Liver (tissue), 9 donors: ENCODE measurements around the gene SATB2. TPM values are rescaled to one million over a fixed set of nuclear protein-coding genes. Genes with fewer than 3 reads are reported as not detected.

Source experiments
- DNase-seq: peaks from one replicate; pipeline ENCODE4 v3.0.0-alpha.2; 2017; ENCODE audit warnings: low spot score
- H3K27ac ChIP-seq, 2 donors: one replicate each; pipeline ENCODE4 v1.7.0; 2013; ENCODE audit warnings: inconsistent platforms in 2 of 2, low read length in 2 of 2, control low read depth in 1 of 2, low read depth in 1 of 2, mild to moderate bottlenecking in 1 of 2
- H3K27me3 ChIP-seq, 4 donors: one replicate each; pipeline versions ENCODE4 v1.6.1 to v1.7.0; 2013; ENCODE audit warnings: low read length in 3 of 4, inconsistent platforms in 1 of 4, mild to moderate bottlenecking in 1 of 4, moderate library complexity in 1 of 4; ENCODE audit not compliant: control insufficient read depth in 4 of 4, insufficient read depth in 4 of 4
- H3K36me3 ChIP-seq, 4 donors: one replicate each; pipeline versions ENCODE4 v1.6.1 to v1.7.0; 2013; ENCODE audit warnings: low read length in 3 of 4, mild to moderate bottlenecking in 3 of 4, low read depth in 1 of 4, moderate library complexity in 1 of 4; ENCODE audit not compliant: control insufficient read depth in 4 of 4, insufficient read depth in 3 of 4
- H3K4me1 ChIP-seq, 4 donors: one replicate each; pipeline versions ENCODE4 v1.6.1 to v1.7.0; 2013; ENCODE audit warnings: low read length in 3 of 4, mild to moderate bottlenecking in 3 of 4, moderate library complexity in 1 of 4; ENCODE audit not compliant: control insufficient read depth in 4 of 4, insufficient read depth in 4 of 4
- H3K4me3 ChIP-seq, 3 donors: one replicate each; pipeline versions ENCODE4 v1.6.1 to v1.7.0; 2013; ENCODE audit warnings: low read length in 3 of 3, control low read depth in 1 of 3, low read depth in 1 of 3, mild to moderate bottlenecking in 1 of 3
- H3K9ac ChIP-seq, 2 donors: one replicate each; pipeline ENCODE4 v1.7.0; 2013; ENCODE audit warnings: low read length in 2 of 2, mild to moderate bottlenecking in 2 of 2, moderate library complexity in 2 of 2, control low read depth in 1 of 2, low read depth in 1 of 2
- H3K9me3 ChIP-seq, 4 donors: one replicate each; pipeline versions ENCODE4 v1.6.1 to v1.7.0; 2013; ENCODE audit warnings: low read length in 3 of 4; ENCODE audit not compliant: control insufficient read depth in 4 of 4
- ATF3 ChIP-seq: IDR thresholded peaks from 2 replicates; pipeline ENCODE4 v1.6.1; 2016; ENCODE audit warnings: antibody characterized with exemption
- EGR1 ChIP-seq, 2 donors: IDR thresholded peaks; 2 replicates each; pipeline ENCODE4 v1.6.1; 2016 to 2018; ENCODE audit warnings: antibody characterized with exemption in 2 of 2, low read depth in 2 of 2
- FOXA1 ChIP-seq: IDR thresholded peaks from 2 replicates; pipeline ENCODE4 v1.6.1; 2016; ENCODE audit warnings: antibody characterized with exemption
- FOXA2 ChIP-seq: IDR thresholded peaks from 2 replicates; pipeline ENCODE4 v1.6.1; 2016; ENCODE audit warnings: antibody characterized with exemption
- GABPA ChIP-seq, 2 donors: IDR thresholded peaks in 1 of 2; conservative IDR thresholded peaks in 1 of 2; 2 replicates each; pipeline ENCODE4 v1.6.1; 2016; ENCODE audit warnings: antibody characterized with exemption in 2 of 2, mild to moderate bottlenecking in 1 of 2, moderate library complexity in 1 of 2
- HNF4G ChIP-seq: IDR thresholded peaks from 2 replicates; pipeline ENCODE4 v1.6.1; 2016; ENCODE audit warnings: antibody characterized with exemption
- JUND ChIP-seq, 2 donors: IDR thresholded peaks; 2 replicates each; pipeline ENCODE4 v1.6.1; 2016; ENCODE audit warnings: antibody characterized with exemption in 2 of 2
- MAX ChIP-seq: IDR thresholded peaks from 2 replicates; pipeline ENCODE4 v1.6.1; 2016; ENCODE audit warnings: antibody characterized with exemption
- NR2F2 ChIP-seq: IDR thresholded peaks from 2 replicates; pipeline ENCODE4 v1.6.1; 2016; ENCODE audit warnings: antibody characterized with exemption
- RAD21 ChIP-seq, 2 donors: IDR thresholded peaks; 2 replicates each; pipeline ENCODE4 v1.6.1; 2016; ENCODE audit warnings: antibody characterized with exemption in 2 of 2, mild to moderate bottlenecking in 2 of 2
- REST ChIP-seq: IDR thresholded peaks from 2 replicates; pipeline ENCODE4 v1.6.1; 2016; ENCODE audit warnings: antibody characterized with exemption, mild to moderate bottlenecking
- RXRA ChIP-seq, 2 donors: IDR thresholded peaks; 2 replicates each; pipeline ENCODE4 v1.6.1; 2017 to 2018; ENCODE audit warnings: antibody characterized with exemption in 2 of 2, mild to moderate bottlenecking in 1 of 2
- TAF1 ChIP-seq: conservative IDR thresholded peaks from 2 replicates; pipeline ENCODE4 v1.6.1; 2016; ENCODE audit warnings: antibody characterized with exemption, mild to moderate bottlenecking
- YY1 ChIP-seq: IDR thresholded peaks from 2 replicates; pipeline ENCODE4 v1.6.1; 2016; ENCODE audit warnings: antibody characterized with exemption, mild to moderate bottlenecking
- ZBTB33 ChIP-seq: IDR thresholded peaks from 2 replicates; pipeline ENCODE4 v1.6.1; 2016; ENCODE audit warnings: antibody characterized with exemption
- WGBS: extraction: QIAGEN DNeasy Blood & Tissue Kit; methylation state at CpG from one replicate; pipeline ENCODE4 v1.1.7; 2013; 5-methylcytosine and 5-hydroxymethylcytosine counted together
- polyA plus RNA-seq, 2 donors: library from polyadenylated mRNA; stranded (reverse) in 1 of 2; unstranded in 1 of 2; fragments of 200-250 nt in 1 of 2; fragments of >200 nt in 1 of 2; fragmentation: Nextera tagmentation in 1 of 2; extraction: Ambion mirVana in 1 of 2; gene quantifications; one replicate each; pipeline versions ENCODE4 v1.2.1 to v1.2.3, GENCODE V29; 2013 to 2015
- total RNA-seq, 2 donors: library from RNA; depleted of rRNA; stranded (reverse); fragments of >200 nt; gene quantifications; one replicate each; pipeline ENCODE4 v1.2.3, GENCODE V29; 2014
- donor health status: healthy.
- donor health status: healthy.
- donor health status: healthy.
- donor health status: healthy.
- donor health status: healthy.

SATB2 gene
- total and polyA plus RNA-seq, 4 donors: 0.19 to 2.3 (median 0.91) TPM

GRCh38 chr2:199356412-199356811 is 101.3 kb downstream of the SATB2 start:
- 80% methylated on average over 5 of the region's 5 CpGs for WGBS

GRCh38 chr2:199348871-199349270 is 108.9 kb downstream of the SATB2 start:
- Histone ChIP-seq H3K4me1 (no peaks in the 10 kb centered on the region), H3K4me3 (no peak overlapping the region), H3K27ac (no peak overlapping the region), H3K36me3 (no peaks in the 10 kb centered on the region), H3K9me3 (no peaks in the 10 kb centered on the region), H3K27me3 (no peaks in the 10 kb centered on the region), H3K9ac (no peak overlapping the region)
- WGBS: 95% methylated on average over 7 of the region's 7 CpGs
- TF ChIP-seq ZBTB33 (no peak), FOXA2 (no peak), RXRA (IDR thresholded peaks at IDR 0.05) (no peak), YY1 (no peak), RAD21 (IDR thresholded peaks at IDR 0.05) (no peak), JUND (IDR thresholded peaks at IDR 0.05) (no peak), HNF4G (no peak), FOXA1 (no peak), EGR1 (IDR thresholded peaks at IDR 0.05; ENCODE audit: low read depth in 2 of 2) (no peak), GABPA (IDR thresholded peaks at IDR 0.05 in 1 of 2, conservative IDR thresholded peaks at IDR 0.05 in 1 of 2) (no peak), MAX (no peak)
- no peak for DNase-seq

More at GRCh38 chr2:199356412-199356811, 101.3 kb downstream of the SATB2 start:
- DNase-seq: no peak
- Histone ChIP-seq H3K27ac (no peak overlapping the region), H3K27me3 (no peaks in the 10 kb centered on the region), H3K4me3 (no peak overlapping the region), H3K4me1 (no peaks in the 10 kb centered on the region), H3K9me3 (no peaks in the 10 kb centered on the region), H3K36me3 (no peaks in the 10 kb centered on the region), H3K9ac (no peak overlapping the region)
- no peak for TF ChIP-seq TAF1
- no peak for TF ChIP-seq FOXA1

- no peak overlapping the region for H3K4me3 ChIP-seq
- TF ChIP-seq ATF3: no peak
- no peak for TF ChIP-seq EGR1 (IDR thresholded peaks at IDR 0.05; ENCODE audit: low read depth in 2 of 2)
Observed at GRCh38 chr2:199344012-199344411, 113.7 kb downstream of the SATB2 start.

GRCh38 chr2:199342334-199342733 is 115.4 kb downstream of the SATB2 start:
- 78% methylated on average over 1 of the region's 1 CpG for WGBS
- no peak for TF ChIP-seq NR2F2
- no peak for TF ChIP-seq FOXA2
- no peak for TF ChIP-seq RAD21 (IDR thresholded peaks at IDR 0.05)
- no peak for TF ChIP-seq GABPA (IDR thresholded peaks at IDR 0.05 in 1 of 2, conservative IDR thresholded peaks at IDR 0.05 in 1 of 2)
- no peak for TF ChIP-seq ATF3
- no peak for TF ChIP-seq ZBTB33
- no peak for TF ChIP-seq MAX
- TF ChIP-seq REST: no peak

More at GRCh38 chr2:199344012-199344411, 113.7 kb downstream of the SATB2 start:
- Histone ChIP-seq H3K36me3 (no peaks in the 10 kb centered on the region), H3K27ac (no peak overlapping the region), H3K4me1 (no peaks in the 10 kb centered on the region), H3K9ac (no peak overlapping the region), H3K27me3 (no peaks in the 10 kb centered on the region), H3K9me3 (no peaks in the 10 kb centered on the region)
- no peak for DNase-seq
- 89% methylated on average over 2 of the region's 2 CpGs for WGBS

More at GRCh38 chr2:199342334-199342733, 115.4 kb downstream of the SATB2 start:
- Histone ChIP-seq H3K27ac (no peak overlapping the region), H3K9ac (no peak overlapping the region), H3K36me3 (no peaks in the 10 kb centered on the region), H3K27me3 (no peaks in the 10 kb centered on the region), H3K9me3 (no peaks in the 10 kb centered on the region), H3K4me3 (no peak overlapping the region), H3K4me1 (no peaks in the 10 kb centered on the region)
- DNase-seq: no peak
